Naive B cell (primary cell): ENCODE results near the gene MAJIN. TPM values are rescaled to one million over a fixed set of nuclear protein-coding genes. Genes with fewer than 3 reads are reported as not detected.

ENCODE experiments used
- ATAC-seq, 2 donors: fragments of 150-1000 bp; cut with Tn5 transposase; 2 replicates each; pipeline ENCODE4 v1.10.0; 2021; ENCODE audit warnings: low read depth in 2 of 2, mild to moderate bottlenecking in 2 of 2, moderate library complexity in 2 of 2
- DNase-seq: peaks from one replicate; pipeline ENCODE4 v3.0.0; 2022
- H3K27ac Mint-ChIP-seq, 6 donors: one replicate each; pipeline ENCODE4 v1.8.0; 2020 to 2022; ENCODE audit warnings: mild to moderate bottlenecking in 6 of 6, mixed read lengths in 6 of 6, moderate library complexity in 5 of 6, inconsistent platforms in 2 of 6
- H3K27me3 Mint-ChIP-seq, 3 donors: one replicate each; pipeline ENCODE4 v1.8.0; 2021 to 2022; ENCODE audit warnings: mixed read lengths in 3 of 3, mild to moderate bottlenecking in 1 of 3
- H3K36me3 Mint-ChIP-seq, 2 donors: one replicate each; pipeline ENCODE4 v1.8.0; 2020 to 2022; ENCODE audit warnings: mixed read lengths in 2 of 2, inconsistent platforms in 1 of 2, mild to moderate bottlenecking in 1 of 2
- H3K4me1 Mint-ChIP-seq, 3 donors: one replicate each; pipeline ENCODE4 v1.8.0; 2020 to 2022; ENCODE audit warnings: mixed read lengths in 3 of 3, inconsistent platforms in 1 of 3, mild to moderate bottlenecking in 1 of 3, moderate library complexity in 1 of 3
- H3K4me3 Mint-ChIP-seq, 8 donors: one replicate each; pipeline ENCODE4 v1.8.0; 2020 to 2022; ENCODE audit warnings: mild to moderate bottlenecking in 8 of 8, mixed read lengths in 8 of 8, moderate library complexity in 8 of 8, inconsistent platforms in 2 of 8
- H3K9me3 Mint-ChIP-seq, 7 donors: one replicate each; pipeline ENCODE4 v1.8.0; 2020 to 2022; ENCODE audit warnings: mixed read lengths in 7 of 7, mild to moderate bottlenecking in 5 of 7, inconsistent platforms in 2 of 7, moderate library complexity in 1 of 7
- polyA plus RNA-seq, 6 donors: library from polyadenylated mRNA; unstranded; fragments of 300-500 nt; fragmentation: Illumina TruSeq; gene quantifications; one replicate each; pipeline ENCODE4 v1.2.3, GENCODE V29; 2021; ENCODE audit warnings: low read depth in 6 of 6

The MAJIN gene
- polyA plus RNA-seq, 6 donors from 2014 or later = 0.48 to 1.7 (median 1.1) TPM; not detected in 2

- Mint-ChIP-seq H3K27me3 (peaks cover 0 to 5% (median 0%) of the 10 kb centered on the region in 3 donors), H3K4me3 (no peak overlapping the region), H3K36me3 (peaks cover 0 to 15% of the 10 kb centered on the region in 2 donors), H3K4me1 (no peaks in the 10 kb centered on the region), H3K9me3 (no peaks in the 10 kb centered on the region), H3K27ac (no peak overlapping the region)
- DNase-seq = no peak
- no peak for ATAC-seq
Observed at GRCh38 chr11:64934682-64935358, 37.1 kb downstream of the MAJIN start.

- Mint-ChIP-seq H3K4me3 (no peak overlapping the region), H3K27ac (peak overlapping the region in 3 of 6 donors; percentile 27 to 59 (median 47)), H3K27me3 (peaks cover 0 to 5% (median 0%) of the 10 kb centered on the region in 3 donors), H3K36me3 (peaks cover 0 to 15% of the 10 kb centered on the region in 2 donors), H3K4me1 (no peaks in the 10 kb centered on the region), H3K9me3 (no peaks in the 10 kb centered on the region)
- ATAC-seq (no peak), DNase-seq (no peak)
Observed at GRCh38 chr11:64933935-64934681, 37.8 kb downstream of the MAJIN start.

GRCh38 chr11:64933213-64933934 is 38.5 kb downstream of the MAJIN start:
- peak overlapping the region in 1 of 6 donors; percentile 67 for H3K27ac Mint-ChIP-seq
- no peaks in the 10 kb centered on the region for H3K4me1 Mint-ChIP-seq
- DNase-seq = no peak
- H3K4me3 Mint-ChIP-seq = no peak overlapping the region
- no peak for ATAC-seq
- H3K9me3 Mint-ChIP-seq = no peaks in the 10 kb centered on the region
- H3K27me3 Mint-ChIP-seq = peaks cover 0 to under 1% (median 0%) of the 10 kb centered on the region in 3 donors
- H3K36me3 Mint-ChIP-seq = peaks cover 0 to 15% of the 10 kb centered on the region in 2 donors

- DNase-seq = no peak
- H3K27ac Mint-ChIP-seq = no peak overlapping the region
- ATAC-seq = no peak
- H3K4me1 Mint-ChIP-seq = no peaks in the 10 kb centered on the region
- peaks cover 7 to 15% of the 10 kb centered on the region in 2 donors for H3K36me3 Mint-ChIP-seq
- no peaks in the 10 kb centered on the region for H3K27me3 Mint-ChIP-seq
- H3K4me3 Mint-ChIP-seq = no peak overlapping the region
- no peaks in the 10 kb centered on the region for H3K9me3 Mint-ChIP-seq
Observed at GRCh38 chr11:64932324-64932723, 39.6 kb downstream of the MAJIN start.

- H3K4me1 Mint-ChIP-seq = peaks cover 0 to 5% (median 1%) of the 10 kb centered on the region in 3 donors
- H3K27ac Mint-ChIP-seq = peak overlapping the region in 1 of 6 donors; percentile 24
- H3K27me3 Mint-ChIP-seq = no peaks in the 10 kb centered on the region
- H3K4me3 Mint-ChIP-seq = no peak overlapping the region
- H3K36me3 Mint-ChIP-seq = peaks cover 7 to 15% of the 10 kb centered on the region in 2 donors
- DNase-seq (no peak), ATAC-seq (no peak)
- no peaks in the 10 kb centered on the region for H3K9me3 Mint-ChIP-seq
Observed at GRCh38 chr11:64931290-64931689, 40.6 kb downstream of the MAJIN start.

GRCh38 chr11:64930340-64930739 is 41.6 kb downstream of the MAJIN start:
- H3K27me3 Mint-ChIP-seq = no peaks in the 10 kb centered on the region
- H3K27ac Mint-ChIP-seq = no peak overlapping the region
- no peak overlapping the region for H3K4me3 Mint-ChIP-seq
- ATAC-seq (no peak), DNase-seq (no peak)
- no peaks in the 10 kb centered on the region for H3K9me3 Mint-ChIP-seq
- H3K36me3 Mint-ChIP-seq = peaks cover 7 to 15% of the 10 kb centered on the region in 2 donors
- H3K4me1 Mint-ChIP-seq = peaks cover under 1 to 8% (median 5%) of the 10 kb centered on the region in 3 donors

GRCh38 chr11:64929625-64930024 is 42.3 kb downstream of the MAJIN start:
- DNase-seq (no peak), ATAC-seq (no peak)
- Mint-ChIP-seq H3K27me3 (no peaks in the 10 kb centered on the region), H3K4me3 (peak overlapping the region in 1 of 8 donors; percentile 63), H3K4me1 (peaks cover 5 to 15% (median 11%) of the 10 kb centered on the region in 3 donors), H3K9me3 (no peaks in the 10 kb centered on the region), H3K27ac (peak overlapping the region in 1 of 6 donors; percentile 54), H3K36me3 (peaks cover 7 to 15% of the 10 kb centered on the region in 2 donors)

- Mint-ChIP-seq H3K4me3 (no peak overlapping the region), H3K27me3 (no peaks in the 10 kb centered on the region)
- ATAC-seq = no peak
Observed at GRCh38 chr11:64928957-64929356, 43.0 kb downstream of the MAJIN start.

GRCh38 chr11:64926689-64927088 is 45.2 kb downstream of the MAJIN start:
- H3K27ac Mint-ChIP-seq = no peak overlapping the region
- H3K9me3 Mint-ChIP-seq = no peaks in the 10 kb centered on the region
- peaks cover 7% of the 10 kb centered on the region in 2 donors for H3K36me3 Mint-ChIP-seq
- peak overlapping the region in 6 of 8 donors; percentile 55 to 87 (median 70) for H3K4me3 Mint-ChIP-seq
- ATAC-seq (no peak), DNase-seq (no peak)
- H3K4me1 Mint-ChIP-seq = peaks cover 15 to 27% (median 19%) of the 10 kb centered on the region in 3 donors
- no peaks in the 10 kb centered on the region for H3K27me3 Mint-ChIP-seq

More at GRCh38 chr11:64928957-64929356, 43.0 kb downstream of the MAJIN start:
- peaks cover 10 to 21% (median 16%) of the 10 kb centered on the region in 3 donors for H3K4me1 Mint-ChIP-seq
- no peak overlapping the region for H3K27ac Mint-ChIP-seq
- no peak for DNase-seq
- no peaks in the 10 kb centered on the region for H3K9me3 Mint-ChIP-seq
- H3K36me3 Mint-ChIP-seq = peaks cover 7 to 15% of the 10 kb centered on the region in 2 donors

GRCh38 chr11:64925536-64926436 is 46.1 kb downstream of the MAJIN start:
- no peak for DNase-seq
- Mint-ChIP-seq H3K27ac (peak overlapping the region in 3 of 6 donors; percentile 12 to 97 (median 49)), H3K36me3 (peaks cover 3 to 7% of the 10 kb centered on the region in 2 donors), H3K9me3 (no peaks in the 10 kb centered on the region), H3K4me1 (peaks cover 15 to 27% (median 19%) of the 10 kb centered on the region in 3 donors), H3K27me3 (no peaks in the 10 kb centered on the region), H3K4me3 (peak overlapping the region; percentile 87 to 100 (median 94))
- ATAC-seq = no peak

GRCh38 chr11:64924910-64925284 is 47.0 kb downstream of the MAJIN start:
- peaks cover 15 to 27% (median 19%) of the 10 kb centered on the region in 3 donors for H3K4me1 Mint-ChIP-seq
- no peaks in the 10 kb centered on the region for H3K27me3 Mint-ChIP-seq
- H3K9me3 Mint-ChIP-seq = no peaks in the 10 kb centered on the region
- H3K27ac Mint-ChIP-seq = peak overlapping the region; percentile 49 to 100 (median 74)
- DNase-seq (no peak), ATAC-seq (peak in 1 of 2 donors; percentile 30)
- H3K4me3 Mint-ChIP-seq = peak overlapping the region; percentile 87 to 100 (median 94)
- peaks cover 0 to 7% of the 10 kb centered on the region in 2 donors for H3K36me3 Mint-ChIP-seq
